ENCODE data around the gene SLC16A2. TPM values are rescaled to one million over a fixed set of nuclear protein-coding genes. Genes with fewer than 3 reads are reported as not detected.
A peak's percentile ranks its signal among the peaks of the same experiment; 100 is the strongest.

The SLC16A2 gene
- total RNA-seq, 1 donor from 2014 or later: 18.3 TPM

DNA sequence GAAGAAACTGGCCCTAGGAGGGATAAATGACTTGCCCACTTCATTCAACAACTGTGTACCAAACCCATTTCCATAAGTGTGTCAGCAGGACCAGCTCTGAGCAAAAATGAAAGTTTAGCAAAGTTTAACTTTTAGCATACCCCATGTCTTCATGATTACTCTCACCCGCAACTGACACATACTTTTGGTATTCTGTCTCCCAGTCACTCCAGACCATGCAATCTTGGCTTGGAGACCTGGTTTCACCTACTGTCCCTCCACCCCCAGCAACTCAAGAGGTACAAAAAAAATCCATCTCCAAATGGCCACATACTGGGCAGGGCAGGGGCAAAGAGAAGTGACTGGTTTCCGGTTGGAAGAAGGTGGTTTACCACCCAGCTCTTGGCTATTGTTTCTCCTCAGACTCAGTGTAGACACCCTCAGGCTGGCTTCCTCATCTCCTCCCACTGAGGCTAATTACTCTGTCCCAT lies 113.3 kb downstream of the SLC16A2 start:
- Mint-ChIP-seq H3K27ac (ENCODE audit: unreplicated experiment) (peak overlapping the region; percentile 95), H3K36me3 (ENCODE audit: low read depth) (peaks cover 6% of the 10 kb centered on the region), H3K9me3 (ENCODE audit: low read depth) (peaks cover 3% of the 10 kb centered on the region), H3K4me1 (ENCODE audit: low read depth) (peaks cover 19% of the 10 kb centered on the region), H3K4me3 (ENCODE audit: unreplicated experiment) (no peak overlapping the region), H3K27me3 (ENCODE audit: low read depth) (no peaks in the 10 kb centered on the region)
- TF ChIP-seq, protein P1, sequence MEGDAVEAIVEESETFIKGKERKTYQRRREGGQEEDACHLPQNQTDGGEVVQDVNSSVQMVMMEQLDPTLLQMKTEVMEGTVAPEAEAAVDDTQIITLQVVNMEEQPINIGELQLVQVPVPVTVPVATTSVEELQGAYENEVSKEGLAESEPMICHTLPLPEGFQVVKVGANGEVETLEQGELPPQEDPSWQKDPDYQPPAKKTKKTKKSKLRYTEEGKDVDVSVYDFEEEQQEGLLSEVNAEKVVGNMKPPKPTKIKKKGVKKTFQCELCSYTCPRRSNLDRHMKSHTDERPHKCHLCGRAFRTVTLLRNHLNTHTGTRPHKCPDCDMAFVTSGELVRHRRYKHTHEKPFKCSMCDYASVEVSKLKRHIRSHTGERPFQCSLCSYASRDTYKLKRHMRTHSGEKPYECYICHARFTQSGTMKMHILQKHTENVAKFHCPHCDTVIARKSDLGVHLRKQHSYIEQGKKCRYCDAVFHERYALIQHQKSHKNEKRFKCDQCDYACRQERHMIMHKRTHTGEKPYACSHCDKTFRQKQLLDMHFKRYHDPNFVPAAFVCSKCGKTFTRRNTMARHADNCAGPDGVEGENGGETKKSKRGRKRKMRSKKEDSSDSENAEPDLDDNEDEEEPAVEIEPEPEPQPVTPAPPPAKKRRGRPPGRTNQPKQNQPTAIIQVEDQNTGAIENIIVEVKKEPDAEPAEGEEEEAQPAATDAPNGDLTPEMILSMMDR (IDR thresholded peaks at IDR 0.05): no peak
- no peak for DNase-seq (ENCODE audit: low spot score)

DNA sequence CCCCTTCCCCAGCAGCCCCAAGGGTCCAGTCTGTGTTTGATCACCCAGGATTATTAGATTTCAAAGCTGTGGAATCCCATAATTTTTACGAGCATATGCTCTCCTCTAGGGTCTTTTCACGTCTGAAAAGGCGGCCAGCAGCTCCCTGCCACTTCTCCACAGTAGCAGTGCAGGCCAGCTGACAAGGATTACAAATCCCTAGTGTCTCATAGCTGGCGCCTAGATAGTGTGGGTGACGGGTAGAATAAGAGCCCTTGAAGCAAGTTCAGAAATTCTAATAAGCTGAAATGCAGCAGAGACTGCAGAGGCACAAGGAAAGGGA lies 113.8 kb downstream of the SLC16A2 start:
- Mint-ChIP-seq H3K9me3 (ENCODE audit: low read depth) (peaks cover 3% of the 10 kb centered on the region), H3K4me1 (ENCODE audit: low read depth) (peaks cover 19% of the 10 kb centered on the region), H3K27ac (ENCODE audit: unreplicated experiment) (peak overlapping the region; percentile 95), H3K27me3 (ENCODE audit: low read depth) (no peaks in the 10 kb centered on the region), H3K4me3 (ENCODE audit: unreplicated experiment) (peak overlapping the region; percentile 73), H3K36me3 (ENCODE audit: low read depth) (peaks cover 6% of the 10 kb centered on the region)
- no peak for DNase-seq (ENCODE audit: low spot score)
- TF ChIP-seq, protein P1 (IDR thresholded peaks at IDR 0.05): no peak

DNA sequence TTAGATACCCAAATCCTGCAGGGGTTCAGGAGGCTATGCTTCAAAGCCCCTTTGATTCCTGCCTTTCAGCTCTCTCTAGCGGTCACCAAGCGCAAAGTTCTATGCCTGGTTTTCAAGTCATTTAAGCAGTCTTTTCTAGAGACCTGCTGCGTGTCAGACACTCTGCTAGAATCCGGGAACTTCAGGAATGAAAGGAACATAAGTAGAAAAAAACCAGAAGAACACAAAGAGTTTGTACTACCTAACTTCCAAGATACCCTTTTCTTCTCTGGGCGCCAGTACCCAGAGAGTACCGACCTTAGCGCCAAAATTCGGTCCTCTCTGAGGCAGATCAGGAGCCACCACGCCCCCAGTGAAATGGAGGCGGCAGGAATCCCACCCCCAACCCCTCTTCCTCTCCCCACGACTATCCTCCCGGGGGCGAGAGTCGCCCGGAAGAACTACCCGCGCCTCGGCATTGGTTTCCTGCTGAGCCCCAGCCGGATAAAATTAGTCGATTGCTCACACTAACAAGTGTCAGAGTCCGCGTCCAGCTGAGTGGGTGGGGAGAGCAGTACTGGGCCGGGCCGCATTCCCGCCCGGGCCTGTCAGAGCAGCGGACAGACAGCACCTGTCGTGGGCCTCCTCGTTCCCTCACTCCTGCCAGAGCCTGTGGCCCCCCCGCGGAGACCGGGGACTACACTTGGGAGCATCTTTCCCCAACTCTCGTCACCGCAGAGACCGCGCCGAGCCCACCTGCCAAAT lies 114.3 kb downstream of the SLC16A2 start:
- TF ChIP-seq, protein P1 (IDR thresholded peaks at IDR 0.05): peak; percentile 73
- Mint-ChIP-seq H3K4me1 (ENCODE audit: low read depth) (peaks cover 19% of the 10 kb centered on the region), H3K27me3 (ENCODE audit: low read depth) (no peaks in the 10 kb centered on the region), H3K4me3 (ENCODE audit: unreplicated experiment) (peak overlapping the region; percentile 73), H3K9me3 (ENCODE audit: low read depth) (peaks cover 3% of the 10 kb centered on the region), H3K27ac (ENCODE audit: unreplicated experiment) (peak overlapping the region; percentile 95), H3K36me3 (ENCODE audit: low read depth) (peaks cover 5% of the 10 kb centered on the region)
- DNase-seq (ENCODE audit: low spot score): peak; percentile 94

DNA sequence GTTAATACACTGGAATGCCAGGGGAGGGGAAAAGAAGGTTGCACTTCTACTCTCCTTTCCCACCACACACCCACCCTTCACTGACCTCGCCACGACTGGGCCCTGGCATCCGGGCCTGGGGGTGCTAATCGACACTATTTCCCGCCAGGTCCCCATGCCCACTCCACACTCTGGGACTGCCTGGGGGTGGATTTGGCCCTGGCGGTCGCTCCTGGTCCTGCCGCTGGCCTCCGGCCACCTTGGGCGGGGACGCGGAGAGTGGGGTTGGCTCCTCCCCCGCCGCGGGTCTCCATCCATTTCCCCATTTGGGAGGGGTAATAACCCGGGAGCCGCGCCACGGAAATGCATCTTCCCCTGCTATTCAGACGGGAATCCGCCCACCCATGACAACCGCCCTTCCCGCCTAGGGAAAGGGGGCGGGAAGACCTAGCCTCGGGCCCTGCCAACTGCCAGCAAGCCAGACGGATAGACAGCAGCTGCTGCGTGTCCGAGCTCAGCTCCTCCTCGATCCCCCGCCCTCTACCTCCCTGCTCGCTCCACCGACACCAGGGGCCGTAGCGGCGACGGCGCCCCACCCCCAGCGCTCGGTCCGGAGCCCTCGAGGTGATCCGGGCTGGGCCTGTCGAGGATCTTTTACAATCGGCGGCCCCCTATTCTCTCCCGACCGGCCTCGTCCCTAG lies 115.0 kb downstream of the SLC16A2 start:
- H3K4me3 Mint-ChIP-seq (ENCODE audit: unreplicated experiment): peak overlapping the region; percentile 73
- no peaks in the 10 kb centered on the region for H3K27me3 Mint-ChIP-seq (ENCODE audit: low read depth)
- H3K4me1 Mint-ChIP-seq (ENCODE audit: low read depth): peaks cover 19% of the 10 kb centered on the region
- peak; percentile 94 for DNase-seq (ENCODE audit: low spot score)
- TF ChIP-seq, protein P1 (IDR thresholded peaks at IDR 0.05): peak; percentile 59
- peaks cover 5% of the 10 kb centered on the region for H3K36me3 Mint-ChIP-seq (ENCODE audit: low read depth)
- peak overlapping the region; percentile 95 for H3K27ac Mint-ChIP-seq (ENCODE audit: unreplicated experiment)
- peaks cover 3% of the 10 kb centered on the region for H3K9me3 Mint-ChIP-seq (ENCODE audit: low read depth)

DNA sequence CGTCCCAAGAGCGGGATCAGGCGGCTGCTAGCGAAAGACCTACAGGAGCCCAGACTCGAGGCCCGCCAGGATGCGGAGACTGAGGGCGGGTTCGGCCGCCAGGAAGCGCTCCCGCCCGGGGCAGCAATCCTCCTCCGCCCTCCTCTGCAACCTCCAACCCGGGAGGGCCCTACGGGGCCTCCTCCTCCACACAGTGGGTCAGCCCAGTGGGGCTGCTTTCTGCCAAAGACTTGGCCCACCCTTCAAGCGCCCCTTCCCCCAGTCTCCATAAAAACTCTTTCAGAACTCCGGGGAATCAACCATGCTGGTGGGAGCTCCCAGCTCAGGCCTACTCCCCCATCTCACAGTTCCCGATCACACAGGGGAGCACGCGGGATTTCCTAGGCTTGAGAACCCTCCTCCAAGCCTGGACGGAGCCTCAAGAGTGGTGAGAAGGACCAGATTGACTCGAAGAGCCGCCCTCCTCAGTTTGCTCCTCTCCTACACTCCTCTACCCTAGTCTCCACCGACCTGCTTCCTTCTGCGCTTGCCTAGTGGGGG lies 115.6 kb downstream of the SLC16A2 start:
- no peaks in the 10 kb centered on the region for H3K27me3 Mint-ChIP-seq (ENCODE audit: low read depth)
- H3K27ac Mint-ChIP-seq (ENCODE audit: unreplicated experiment): peak overlapping the region; percentile 95
- H3K36me3 Mint-ChIP-seq (ENCODE audit: low read depth): no peaks in the 10 kb centered on the region
- DNase-seq (ENCODE audit: low spot score): no peak
- TF ChIP-seq, protein P1 (IDR thresholded peaks at IDR 0.05): no peak
- peak overlapping the region; percentile 73 for H3K4me3 Mint-ChIP-seq (ENCODE audit: unreplicated experiment)
- peaks cover 3% of the 10 kb centered on the region for H3K9me3 Mint-ChIP-seq (ENCODE audit: low read depth)
- H3K4me1 Mint-ChIP-seq (ENCODE audit: low read depth): peaks cover 19% of the 10 kb centered on the region

Data from chondrocyte (in vitro differentiated cells).